RCC 7860 (cell line): ENCODE measurements around the gene FOXA1.
"Not testable (repeated sequence)": the region's sequence is repeated elsewhere in the genome, so short reads cannot be mapped to it uniquely, and the experiment has no call there.

ENCODE experiments used
- DNase-seq: peaks from one replicate; pipeline ENCODE4 v3.0.0-alpha.2; 2015; ENCODE audit warnings: low spot score
- FAIRE-seq: peaks from 2 replicates; lab custom pipeline; 2012; peaks lifted over from hg19 to GRCh38; lab: Jason Lieb, UNC

The FOXA1 gene

DNA sequence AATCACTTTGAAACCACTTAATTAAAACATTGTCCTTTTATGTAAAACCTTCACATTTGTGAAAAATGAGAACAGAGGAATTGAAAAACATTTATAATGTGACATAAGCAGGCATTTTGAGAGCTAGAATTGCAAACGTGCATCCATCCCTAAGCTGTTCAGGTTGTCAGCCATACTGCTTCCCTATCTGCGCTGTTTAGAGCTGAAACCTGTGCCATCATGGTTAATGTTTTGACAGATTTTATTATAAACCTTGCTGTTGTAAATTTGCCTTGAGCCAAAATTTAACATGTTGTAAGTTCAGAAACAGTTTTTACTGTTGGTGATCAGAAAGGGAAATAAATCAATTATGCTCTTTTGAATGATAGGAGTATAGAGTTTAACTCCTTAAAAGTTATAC is 31.9 kb downstream of the FOXA1 start:
- FAIRE-seq (no peak), DNase-seq (no peak)

DNA sequence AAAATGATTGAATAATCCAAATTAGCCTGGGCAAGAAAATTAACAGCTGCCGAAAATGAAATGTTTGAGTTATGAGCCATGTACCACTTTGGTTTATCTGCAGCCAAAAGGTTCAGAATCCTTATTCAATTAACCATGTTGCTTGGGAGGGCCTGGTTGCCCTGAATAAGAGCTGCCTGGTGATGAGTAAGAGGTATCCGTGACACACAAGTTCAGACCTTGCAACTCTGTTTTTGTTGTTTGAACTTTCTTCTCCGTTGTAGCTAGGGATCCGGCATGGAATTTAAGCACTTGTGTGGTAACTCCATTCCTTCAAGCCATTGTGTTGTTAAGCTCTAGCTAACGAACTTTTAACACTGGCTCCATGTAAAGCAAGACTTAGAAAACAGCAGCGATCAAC is 35.7 kb downstream of the FOXA1 start:
- FAIRE-seq (no peak), DNase-seq (no peak)

DNA sequence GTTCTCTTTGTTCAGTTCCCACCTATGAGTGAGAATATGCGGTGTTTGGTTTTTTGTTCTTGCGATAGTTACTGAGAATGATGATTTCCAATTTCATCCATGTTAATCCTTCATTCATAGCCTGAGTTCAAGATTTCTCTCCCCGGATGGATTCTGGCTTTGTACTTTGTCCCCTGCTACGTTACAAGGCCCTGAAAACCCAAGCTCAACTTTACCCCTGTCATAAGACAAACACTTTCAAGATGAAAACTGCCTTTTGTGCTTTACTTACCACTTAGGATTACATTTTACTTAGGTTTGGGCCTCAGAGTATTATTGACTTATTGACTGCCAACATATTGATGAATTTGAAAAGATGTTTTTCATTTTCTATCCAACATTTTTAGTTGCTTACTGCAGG is 36.3 kb downstream of the FOXA1 start:
- FAIRE-seq (no peak), DNase-seq (no peak)

DNA sequence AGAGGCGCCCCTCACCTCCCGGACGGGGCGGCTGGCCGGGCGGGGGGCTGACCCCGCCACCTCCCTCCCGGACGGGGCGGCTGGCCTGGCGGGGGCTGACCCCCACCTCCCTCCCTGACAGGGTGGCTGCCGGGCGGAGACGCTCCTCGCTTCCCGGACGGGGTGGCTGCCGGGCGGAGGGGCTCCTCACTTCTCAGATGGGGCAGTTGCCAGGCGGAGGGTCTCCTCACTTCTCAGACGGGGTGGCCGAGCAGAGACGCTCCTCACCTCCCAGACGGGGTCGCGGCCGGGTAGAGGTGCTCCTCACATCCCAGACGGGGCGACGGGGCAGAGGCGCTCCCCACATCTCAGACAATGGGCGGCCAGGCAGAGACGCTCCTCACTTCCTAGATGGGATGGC is 39.5 kb downstream of the FOXA1 start:
- FAIRE-seq, DNase-seq: not testable (repeated sequence)

DNA sequence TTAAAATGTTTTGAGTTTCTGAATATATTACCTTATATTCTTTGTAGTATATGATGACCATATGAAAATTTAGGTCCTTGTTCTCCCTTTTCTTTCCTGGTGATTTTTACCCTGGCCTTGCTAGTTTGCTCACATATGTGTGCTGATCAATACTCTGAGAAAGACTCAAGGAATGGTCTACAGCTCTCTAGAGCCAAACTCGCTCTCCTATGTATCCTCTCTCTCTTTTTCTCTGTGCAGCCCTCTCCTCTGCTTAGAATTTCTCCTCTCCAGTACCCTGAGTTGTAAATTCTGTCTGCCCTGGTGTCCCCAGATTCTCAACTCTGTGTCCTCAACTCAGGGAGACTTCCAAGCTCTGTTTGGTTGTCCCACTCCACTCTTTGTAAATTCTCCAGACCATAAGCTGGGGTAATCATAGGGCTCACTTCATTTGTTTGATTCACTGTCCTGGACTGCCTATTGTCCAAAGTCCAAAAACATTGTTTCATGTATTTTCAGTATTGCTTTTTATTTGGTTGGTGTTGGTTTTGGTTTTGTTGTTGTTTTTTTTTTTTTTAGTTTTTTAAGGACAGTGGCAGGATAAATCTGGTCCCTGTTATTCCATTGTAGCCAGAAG is 41.0 kb downstream of the FOXA1 start:
- FAIRE-seq: no peak
- no peak for DNase-seq

DNA sequence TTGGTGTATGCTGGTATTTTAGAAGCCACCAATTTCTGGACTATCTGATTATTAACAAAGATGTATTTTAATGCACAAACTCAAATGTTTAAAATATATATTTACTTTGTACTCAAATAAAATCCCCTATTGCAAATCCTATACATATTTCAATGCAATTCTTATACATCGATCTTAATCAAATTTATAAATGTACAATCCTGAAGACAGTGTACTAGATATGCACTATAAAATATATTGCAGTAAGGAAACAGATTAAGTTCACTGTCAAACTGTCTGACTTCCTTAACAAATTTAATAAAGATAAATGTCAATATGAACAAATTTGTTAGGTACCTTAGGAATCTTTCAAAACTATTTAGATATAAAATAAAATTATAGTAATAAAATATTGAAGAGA is 43.9 kb downstream of the FOXA1 start:
- DNase-seq: no peak
- FAIRE-seq: no peak

DNA sequence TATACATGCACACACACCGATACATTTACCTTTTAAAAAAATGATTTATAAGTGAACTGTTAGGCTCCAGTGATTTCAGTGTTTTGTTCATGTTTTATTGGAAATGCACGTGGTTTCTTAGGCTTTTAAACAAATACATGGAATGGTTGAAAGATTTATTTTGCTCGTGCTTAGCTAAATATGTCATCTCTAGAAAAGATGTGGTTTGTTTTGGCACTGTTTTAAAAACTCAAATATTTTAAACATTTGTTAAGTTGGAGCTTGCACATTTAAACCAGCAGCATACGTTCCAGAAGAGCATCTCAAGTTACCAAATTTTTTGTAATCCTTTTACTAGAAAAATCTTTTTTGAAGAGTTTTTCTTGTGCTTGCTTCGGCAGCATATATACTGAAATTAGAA is 44.5 kb downstream of the FOXA1 start:
- no peak for DNase-seq
- no peak for FAIRE-seq

DNA sequence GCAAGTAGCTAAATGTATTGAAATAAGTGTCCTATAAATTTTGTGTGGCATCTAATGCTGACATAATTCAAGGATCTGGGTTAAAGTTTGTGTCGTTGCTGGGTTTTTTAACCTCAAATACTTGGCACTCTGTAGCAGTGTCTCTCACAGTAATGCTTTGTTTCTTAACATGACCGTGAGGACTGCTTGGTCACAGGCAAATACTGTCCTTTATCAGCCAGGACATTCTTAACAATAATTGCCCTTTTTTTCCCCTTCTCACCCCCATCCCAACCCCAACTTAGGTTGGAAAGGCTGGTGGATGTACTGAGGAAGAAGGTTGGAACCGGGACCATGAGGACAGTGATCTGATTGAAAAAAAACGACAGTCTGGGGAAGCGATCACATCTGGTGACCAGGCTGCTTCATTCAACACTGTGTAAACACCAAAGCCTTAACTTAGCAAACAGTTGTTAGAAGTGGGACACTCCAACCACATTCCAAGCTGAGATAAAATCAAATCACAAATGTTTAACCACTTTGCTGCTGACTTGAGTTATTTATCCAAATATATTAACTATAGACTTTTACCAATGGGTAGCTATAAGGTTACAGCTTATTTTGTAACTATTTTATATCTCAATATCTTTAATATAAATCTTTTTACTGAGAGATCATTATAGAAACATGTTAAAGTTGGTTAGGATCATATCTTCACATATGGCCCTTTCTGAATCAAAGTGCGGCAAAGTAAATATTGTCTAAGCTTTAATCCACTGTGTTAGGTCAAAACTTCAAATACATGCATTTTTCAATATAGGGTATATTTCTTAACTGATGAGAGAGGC is 48.2 kb downstream of the FOXA1 start:
- DNase-seq (no peak), FAIRE-seq (no peak)

DNA sequence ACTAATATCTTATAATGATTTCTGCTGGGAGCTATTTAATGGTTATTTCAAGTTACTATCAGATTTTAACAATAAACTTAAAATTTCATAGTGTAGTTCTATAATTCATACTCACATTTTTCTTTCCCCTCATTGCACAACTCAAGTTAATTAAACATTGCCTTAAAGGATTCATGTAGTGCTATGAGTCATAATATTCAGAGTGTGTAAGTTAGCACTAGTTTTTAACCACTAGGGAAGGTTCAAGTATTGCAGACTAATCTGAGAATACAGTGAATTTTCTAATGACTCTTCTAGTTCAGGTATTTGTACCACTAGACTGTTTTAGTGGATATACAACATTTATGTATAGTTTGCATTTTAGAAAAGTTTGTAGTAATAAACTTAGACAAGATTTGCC is 49.9 kb downstream of the FOXA1 start:
- DNase-seq: no peak
- FAIRE-seq: no peak

DNA sequence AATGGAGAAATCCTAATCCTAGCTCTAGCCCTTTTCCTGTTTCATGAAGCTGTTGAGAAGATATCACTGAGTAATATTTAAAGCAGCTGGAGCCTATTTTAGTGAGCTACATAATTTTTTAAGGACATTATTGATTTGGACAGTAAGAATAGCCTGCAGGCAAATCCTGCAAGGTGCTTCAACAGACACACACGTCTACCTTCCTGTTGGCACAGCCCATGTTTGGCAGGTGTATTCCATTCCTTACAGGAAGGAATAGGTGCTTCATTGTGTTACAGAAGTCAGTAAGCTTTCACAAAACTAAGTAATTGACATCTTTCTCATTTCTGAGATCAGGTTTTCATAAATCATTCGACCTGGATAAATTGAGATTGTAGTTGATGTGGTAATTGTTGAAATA is 50.6 kb downstream of the FOXA1 start:
- no peak for DNase-seq
- no peak for FAIRE-seq

DNA sequence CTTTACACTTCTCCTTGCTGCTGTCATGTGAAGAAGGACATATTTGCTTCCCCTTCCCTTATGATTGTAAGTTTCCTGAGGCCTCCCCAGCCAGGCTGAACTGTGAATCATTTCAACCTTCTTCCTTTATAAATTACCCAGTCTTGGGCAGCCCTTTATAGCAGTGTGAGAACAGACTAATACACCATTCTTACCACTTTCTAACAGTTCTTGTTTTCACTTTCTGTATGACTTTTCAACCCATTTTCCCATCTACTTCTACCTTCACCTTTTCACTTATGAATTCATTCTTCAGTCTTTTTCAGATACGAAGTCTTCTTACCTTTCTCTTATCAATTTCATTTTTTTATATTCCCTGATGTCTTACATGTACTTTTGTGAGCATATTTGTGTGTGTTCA is 55.1 kb downstream of the FOXA1 start:
- DNase-seq (no peak), FAIRE-seq (no peak)
